Measurements from ENCODE around the gene NUDCD3. TPM values are rescaled to one million over a fixed set of nuclear protein-coding genes. Genes with fewer than 3 reads are reported as not detected.

NUDCD3 gene
- total RNA-seq, 4 donors from 2014 or later, result 57.0 to 92.3 (median 75.2) TPM

- Histone ChIP-seq H3K36me3 (no peaks in the 10 kb centered on the region), H3K27ac (no peak overlapping the region), H3K4me3 (no peak overlapping the region), H3K4me1 (no peaks in the 10 kb centered on the region), H3K9me3 (no peaks in the 10 kb centered on the region), H3K27me3 (no peaks in the 10 kb centered on the region)
- no peak for ATAC-seq
- TF ChIP-seq CTCF (IDR thresholded peaks at IDR 0.05), result no peak
- TF ChIP-seq POLR2AphosphoS5 (IDR thresholded peaks at IDR 0.05), result no peak
- TF ChIP-seq EP300 (IDR thresholded peaks at IDR 0.05), result no peak
- TF ChIP-seq POLR2A (IDR thresholded peaks at IDR 0.05), result no peak
- 70 to 79% methylated on average over 3 to 7 of the region's 10 CpGs for WGBS, 2 donors (ENCODE audit: low coverage in 1 of 2)
These were observed 25.3 kb upstream of the NUDCD3 start for GRCh38 chr7:44515590-44516268.

- 100% methylated on average over 1 of the region's 7 CpGs; no CpG with 5 or more reads in 1 of the 2 donors for WGBS, 2 donors (ENCODE audit: low coverage in 1 of 2)
- H3K27me3 ChIP-seq, result peaks cover 5% of the 10 kb centered on the region
- no peak overlapping the region for H3K4me3 ChIP-seq
- no peak overlapping the region for H3K27ac ChIP-seq
- H3K9me3 ChIP-seq, result no peaks in the 10 kb centered on the region
- H3K36me3 ChIP-seq, result no peaks in the 10 kb centered on the region
- TF ChIP-seq POLR2A (IDR thresholded peaks at IDR 0.05), result no peak
- TF ChIP-seq POLR2AphosphoS5 (IDR thresholded peaks at IDR 0.05), result no peak
- no peak for TF ChIP-seq CTCF (IDR thresholded peaks at IDR 0.05)
- TF ChIP-seq EP300 (IDR thresholded peaks at IDR 0.05), result no peak
- H3K4me1 ChIP-seq, result no peaks in the 10 kb centered on the region
- no peak for ATAC-seq
These were observed 22.3 kb upstream of the NUDCD3 start for GRCh38 chr7:44512736-44513135.

GRCh38 chr7:44511863-44512468 is 21.5 kb upstream of the NUDCD3 start:
- WGBS, 2 donors (ENCODE audit: low coverage in 1 of 2), result 53% methylated on average over 3 of the region's 4 CpGs; no CpG with 5 or more reads in 1 of the 2 donors
- Histone ChIP-seq H3K27ac (no peak overlapping the region), H3K36me3 (no peaks in the 10 kb centered on the region), H3K27me3 (peaks cover 5% of the 10 kb centered on the region), H3K4me1 (no peaks in the 10 kb centered on the region), H3K4me3 (no peak overlapping the region), H3K9me3 (no peaks in the 10 kb centered on the region)
- TF ChIP-seq POLR2A (IDR thresholded peaks at IDR 0.05), result no peak
- no peak for TF ChIP-seq CTCF (IDR thresholded peaks at IDR 0.05)
- TF ChIP-seq POLR2AphosphoS5 (IDR thresholded peaks at IDR 0.05), result no peak
- TF ChIP-seq EP300 (IDR thresholded peaks at IDR 0.05), result no peak
- no peak for ATAC-seq

- Histone ChIP-seq H3K27ac (no peak overlapping the region), H3K9me3 (no peaks in the 10 kb centered on the region), H3K36me3 (no peaks in the 10 kb centered on the region), H3K27me3 (peaks cover 5% of the 10 kb centered on the region), H3K4me3 (no peak overlapping the region), H3K4me1 (no peaks in the 10 kb centered on the region)
- no peak for TF ChIP-seq CTCF (IDR thresholded peaks at IDR 0.05)
- no peak for TF ChIP-seq EP300 (IDR thresholded peaks at IDR 0.05)
- TF ChIP-seq POLR2A (IDR thresholded peaks at IDR 0.05), result no peak
- TF ChIP-seq POLR2AphosphoS5 (IDR thresholded peaks at IDR 0.05), result no peak
- ATAC-seq, result no peak
- 67 to 74% methylated on average over 1 of the region's 1 CpG for WGBS, 2 donors (ENCODE audit: low coverage in 1 of 2)
These were observed 20.8 kb upstream of the NUDCD3 start for GRCh38 chr7:44511236-44511635.

All from gastroesophageal sphincter (tissue), 4 donors.